GM10847 (cell line): ENCODE data around the gene ZHX3.

Source experiments
- POLR2A ChIP-seq: IDR thresholded peaks from 2 replicates; pipeline ENCODE4 v1.6.1; 2011; ENCODE audit not compliant: insufficient read length; ENCODE audit errors: extremely low read depth

ZHX3 gene

GRCh38 chr20:41183831-41184230 is 133.7 kb downstream of the ZHX3 start:
- no peak for TF ChIP-seq POLR2A

- TF ChIP-seq POLR2A, result no peak
Observed at GRCh38 chr20:41183391-41183790, 134.1 kb downstream of the ZHX3 start.

DNA sequence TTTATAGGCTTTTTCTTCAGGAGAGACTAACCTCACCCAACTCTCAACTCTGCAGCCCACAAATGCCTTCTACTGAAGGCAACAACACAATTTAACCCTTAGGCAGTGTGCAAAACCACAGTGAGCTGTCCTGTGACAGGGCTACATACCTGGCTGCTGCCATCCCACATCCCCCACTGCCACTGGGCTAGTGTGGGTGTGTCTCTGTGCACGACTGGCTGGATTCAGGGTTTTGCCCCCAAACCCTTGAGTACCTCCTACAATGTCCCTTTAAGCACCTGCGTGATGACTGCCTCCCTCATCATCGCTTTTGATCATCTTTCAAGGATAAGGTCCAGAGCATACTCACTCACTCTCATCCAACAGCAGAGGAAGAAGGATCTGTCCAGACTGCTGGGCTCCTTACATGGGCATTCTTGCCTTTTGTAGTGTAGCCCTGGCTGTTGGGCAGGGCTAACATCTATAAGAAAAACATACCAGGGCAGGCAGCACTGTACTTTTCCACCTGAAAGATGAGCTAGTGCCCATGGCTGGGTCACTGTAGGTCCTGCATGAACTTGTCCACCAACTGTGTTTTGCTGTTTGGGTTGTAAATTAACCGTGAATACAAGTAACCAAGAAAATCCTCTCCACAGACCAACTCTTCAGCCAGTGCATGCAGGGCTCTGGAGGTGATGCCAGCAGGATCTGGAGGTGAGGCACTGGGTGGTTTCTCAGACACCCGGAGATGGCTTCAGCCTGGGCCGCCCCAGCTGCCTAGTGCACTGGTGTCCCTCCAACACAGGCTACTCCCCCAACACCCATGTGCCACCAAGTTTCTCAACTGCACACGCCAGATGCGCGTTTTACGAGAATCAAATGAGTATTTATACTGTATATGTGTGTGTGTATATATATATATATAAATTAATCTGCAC is 135.0 kb downstream of the ZHX3 start:
- TF ChIP-seq POLR2A, result no peak

DNA sequence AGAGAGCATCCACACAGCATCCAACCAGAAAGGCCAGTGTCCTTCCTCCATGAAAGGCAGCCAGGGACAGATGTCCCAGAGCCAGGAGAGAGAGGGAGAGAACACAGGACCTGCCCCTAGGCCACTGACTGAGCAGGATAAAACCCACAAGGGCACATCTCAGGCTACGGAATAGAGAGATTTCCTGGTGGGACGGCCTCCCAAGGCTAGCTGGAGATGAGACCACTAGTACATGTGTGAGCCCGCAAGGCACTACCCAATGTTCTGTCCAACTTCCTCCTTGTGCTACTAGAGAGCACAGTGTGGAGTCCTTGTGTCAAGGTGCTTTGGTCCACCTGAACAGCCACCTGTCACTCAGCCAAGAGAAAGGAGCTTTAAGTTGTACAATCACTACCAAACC is 136.0 kb downstream of the ZHX3 start:
- TF ChIP-seq POLR2A, result no peak

- no peak for TF ChIP-seq POLR2A
Observed at GRCh38 chr20:41180599-41181333, 136.8 kb downstream of the ZHX3 start.

DNA sequence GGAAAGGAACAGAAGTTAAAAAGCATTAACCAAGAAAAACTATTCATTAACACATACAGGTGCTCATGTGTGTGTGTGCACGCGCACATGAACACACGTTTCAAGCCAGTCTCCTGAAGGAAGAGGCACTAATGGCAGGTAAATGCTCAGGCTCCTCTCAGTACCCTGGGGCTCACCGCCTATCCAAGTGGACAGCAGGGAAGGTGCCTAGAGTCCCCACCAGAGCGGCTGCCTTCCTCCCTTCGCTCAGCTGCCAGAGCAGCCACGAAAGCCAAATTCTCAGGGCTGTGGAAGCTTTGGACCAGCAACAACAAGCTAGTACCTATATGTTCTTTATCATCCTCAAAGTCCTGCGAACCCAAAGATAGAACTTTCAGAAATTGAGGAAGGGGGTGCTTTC is 137.6 kb downstream of the ZHX3 start:
- TF ChIP-seq POLR2A, result no peak

- TF ChIP-seq POLR2A, result no peak
Observed at GRCh38 chr20:41178904-41179432, 138.6 kb downstream of the ZHX3 start.

DNA sequence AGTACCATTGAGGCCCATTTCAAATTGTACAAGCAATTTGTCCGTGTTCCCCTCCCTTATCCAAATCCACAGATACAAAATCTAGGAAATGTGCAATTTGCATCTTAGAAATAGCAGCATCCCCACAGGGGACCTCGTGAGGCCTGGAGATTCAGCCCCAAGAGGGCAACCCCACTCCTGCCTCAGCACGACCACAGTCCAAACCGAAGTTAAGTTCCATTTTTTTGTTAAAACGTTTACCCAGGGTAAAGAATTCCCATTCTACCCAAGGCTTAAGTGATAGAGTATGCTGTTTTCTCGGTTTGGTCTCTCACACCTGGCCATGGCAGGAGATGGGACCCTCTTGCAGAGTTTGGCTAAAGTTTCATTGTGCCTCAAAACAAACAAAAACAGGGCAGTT is 139.0 kb downstream of the ZHX3 start:
- no peak for TF ChIP-seq POLR2A

- TF ChIP-seq POLR2A, result no peak
Observed at GRCh38 chr20:41177636-41178035, 139.9 kb downstream of the ZHX3 start.

DNA sequence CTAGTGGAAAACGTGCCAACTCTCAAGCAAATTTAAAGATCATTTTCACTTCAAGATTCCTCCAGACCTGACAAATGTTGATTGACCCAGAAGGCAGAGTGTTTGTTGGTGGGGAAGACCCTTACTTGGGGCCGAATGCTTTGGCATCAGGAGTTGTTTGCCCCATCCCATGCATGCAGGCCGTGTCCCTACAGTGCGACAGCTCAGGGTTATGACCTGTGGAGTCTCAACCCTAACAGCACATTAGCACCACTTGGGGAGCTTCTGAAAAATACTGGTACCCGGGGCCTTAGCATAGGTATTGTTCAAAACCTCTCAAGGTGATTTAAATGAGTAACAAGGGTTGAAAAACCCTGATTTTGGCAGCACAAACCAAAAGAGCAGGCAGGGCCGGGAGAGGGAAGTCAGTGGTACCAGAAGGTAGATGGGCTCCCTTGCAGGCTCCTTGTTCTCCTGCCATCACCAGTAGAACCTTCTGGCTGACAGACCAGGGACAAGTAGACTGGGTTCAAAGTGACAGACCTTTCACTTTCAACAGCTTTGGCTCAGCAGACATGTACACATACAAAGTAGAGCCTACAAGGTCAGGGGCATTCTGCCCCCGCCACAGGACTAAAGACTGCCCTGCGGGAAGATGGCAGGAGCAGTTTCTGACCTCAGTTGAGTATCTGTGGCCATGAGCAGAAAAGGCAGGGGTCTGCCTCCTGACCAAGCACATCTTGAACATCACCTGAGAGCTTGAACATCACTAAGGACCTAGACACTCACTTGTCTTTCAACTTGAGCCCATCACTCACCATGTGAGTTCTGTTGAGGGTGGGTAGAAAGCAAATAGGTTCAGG is 140.6 kb downstream of the ZHX3 start:
- no peak for TF ChIP-seq POLR2A

- no peak for TF ChIP-seq POLR2A
Observed at GRCh38 chr20:41175727-41176330, 141.7 kb downstream of the ZHX3 start.

- no peak for TF ChIP-seq POLR2A
Observed at GRCh38 chr20:41175201-41175651, 142.3 kb downstream of the ZHX3 start.

DNA sequence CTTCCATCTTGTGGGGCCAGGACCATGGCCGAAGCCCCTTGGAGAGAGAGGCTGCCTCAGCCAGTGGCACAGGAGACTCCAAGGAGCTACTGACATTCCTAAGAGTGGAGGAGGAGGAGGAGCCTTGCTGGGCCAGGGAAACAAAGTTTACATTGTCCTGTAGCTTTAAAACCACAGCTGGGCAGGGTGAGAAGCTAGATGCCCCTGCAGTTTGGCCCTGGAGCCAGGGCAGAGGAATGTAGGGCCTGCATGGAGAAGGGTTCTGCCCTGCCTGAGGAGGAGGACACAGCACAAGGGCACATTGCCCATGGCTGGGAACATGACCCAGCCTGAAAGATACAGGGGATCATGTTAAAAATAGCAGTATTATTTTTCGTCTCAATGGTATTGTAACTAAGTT is 142.7 kb downstream of the ZHX3 start:
- TF ChIP-seq POLR2A, result no peak

GRCh38 chr20:41174373-41174772 is 143.2 kb downstream of the ZHX3 start:
- no peak for TF ChIP-seq POLR2A
